Skeletal muscle tissue (tissue), 4 donors: Measurements from ENCODE around the gene SBF2. TPM values are rescaled to one million over a fixed set of nuclear protein-coding genes. Genes with fewer than 3 reads are reported as not detected.

Experiments used
- H3K27ac ChIP-seq: one replicate; pipeline ENCODE4 v1.7.0; 2013; ENCODE audit warnings: mild to moderate bottlenecking, low read depth, low read length, inconsistent platforms
- H3K27me3 ChIP-seq, 3 donors: one replicate each; pipeline ENCODE4 v1.7.0; 2013; ENCODE audit warnings: low read length in 3 of 3; ENCODE audit not compliant: control insufficient read depth in 3 of 3, insufficient read depth in 3 of 3
- H3K36me3 ChIP-seq, 3 donors: one replicate each; pipeline ENCODE4 v1.7.0; 2013; ENCODE audit warnings: low read length in 3 of 3; ENCODE audit not compliant: control insufficient read depth in 3 of 3, insufficient read depth in 3 of 3
- H3K4me1 ChIP-seq, 3 donors: one replicate each; pipeline ENCODE4 v1.7.0; 2013; ENCODE audit warnings: low read length in 3 of 3, mild to moderate bottlenecking in 3 of 3; ENCODE audit not compliant: control insufficient read depth in 3 of 3, insufficient read depth in 3 of 3
- H3K4me3 ChIP-seq, 3 donors: one replicate each; pipeline ENCODE4 v1.7.0; 2013; ENCODE audit warnings: low read length in 3 of 3
- H3K9ac ChIP-seq, 3 donors: one replicate each; pipeline ENCODE4 v1.7.0; 2013; ENCODE audit warnings: low read length in 3 of 3, mild to moderate bottlenecking in 3 of 3, moderate library complexity in 2 of 3, low read depth in 1 of 3
- H3K9me3 ChIP-seq, 3 donors: one replicate each; pipeline ENCODE4 v1.7.0; 2013; ENCODE audit warnings: low read length in 3 of 3; ENCODE audit not compliant: control insufficient read depth in 3 of 3
- total RNA-seq: library from RNA; depleted of rRNA; stranded (reverse); fragments of >200 nt; gene quantifications from one replicate; pipeline ENCODE4 v1.2.3, GENCODE V29; 2014
- donor health status: Osteomylitis.

The SBF2 gene
- total RNA-seq, 1 donor from 2014 or later = 34.4 TPM

DNA sequence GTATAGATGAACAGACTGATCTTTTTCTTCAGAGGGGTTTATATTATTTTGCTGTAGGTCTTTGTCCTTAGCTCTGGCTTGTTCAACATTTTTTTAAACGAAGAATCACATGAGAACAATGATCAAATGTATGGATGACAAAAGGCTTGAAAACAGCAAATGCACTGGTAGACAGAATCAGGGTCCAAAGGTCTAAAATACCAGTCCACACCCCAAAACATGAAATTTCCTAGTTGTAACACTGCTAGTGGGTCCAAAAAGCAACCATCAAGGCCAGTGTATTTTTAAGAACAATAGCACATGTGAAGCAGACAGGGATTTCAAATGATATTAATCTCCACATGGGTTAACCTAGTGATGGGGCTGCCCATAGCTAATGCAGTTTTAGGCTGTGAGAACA, 468.1 kb downstream of the SBF2 start:
- Histone ChIP-seq H3K27me3 (no peaks in the 10 kb centered on the region), H3K9me3 (no peaks in the 10 kb centered on the region), H3K9ac (no peak overlapping the region), H3K4me1 (no peaks in the 10 kb centered on the region), H3K4me3 (no peak overlapping the region), H3K27ac (no peak overlapping the region), H3K36me3 (peaks cover 0 to 10% (median 3%) of the 10 kb centered on the region in 3 donors)

DNA sequence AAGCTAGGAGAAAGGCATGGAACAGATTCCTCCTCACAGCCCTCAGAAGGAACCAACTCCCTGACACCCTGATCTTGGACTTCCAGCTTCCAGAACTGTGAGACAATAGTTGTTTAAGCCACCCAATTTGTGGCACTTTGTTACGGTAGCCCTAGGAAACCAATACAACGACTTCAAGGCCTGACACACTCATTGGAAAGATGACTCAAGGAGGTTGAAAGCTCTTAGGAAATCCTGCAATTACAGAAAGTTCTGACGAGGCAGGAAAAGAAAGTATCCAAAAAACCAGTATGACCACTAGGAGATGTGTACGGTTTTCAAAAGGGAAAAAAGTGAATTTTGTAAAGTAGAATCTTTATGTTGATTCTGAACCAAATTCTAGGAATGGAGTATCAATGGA, 468.7 kb downstream of the SBF2 start:
- Histone ChIP-seq H3K9ac (no peak overlapping the region), H3K4me1 (no peaks in the 10 kb centered on the region), H3K27me3 (no peaks in the 10 kb centered on the region), H3K27ac (no peak overlapping the region), H3K4me3 (no peak overlapping the region), H3K9me3 (no peaks in the 10 kb centered on the region), H3K36me3 (peaks cover 0 to 10% (median 3%) of the 10 kb centered on the region in 3 donors)

DNA sequence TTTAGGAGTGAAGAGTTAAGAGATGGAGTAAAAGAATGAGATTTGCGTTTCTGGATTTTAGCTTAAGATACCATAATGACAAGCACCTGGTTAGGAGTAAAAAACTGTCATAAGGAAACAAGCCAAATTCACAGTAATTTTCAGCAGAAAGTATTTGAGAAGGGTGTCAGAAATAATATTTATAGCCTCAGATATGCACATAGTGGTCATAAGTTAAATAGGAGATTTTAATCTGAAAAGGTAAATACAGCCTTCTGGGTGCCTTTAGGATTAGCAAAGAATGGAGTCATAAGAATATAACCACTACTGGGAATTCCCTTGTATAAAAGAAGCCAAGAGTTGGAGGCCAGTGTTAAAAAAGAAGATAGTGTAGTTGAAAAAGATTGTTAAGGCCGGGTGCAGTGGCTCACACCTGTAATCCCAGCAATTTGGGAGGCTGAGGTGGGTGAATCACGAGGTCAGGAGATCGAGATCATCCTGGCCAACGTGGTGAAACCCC, 470.1 kb downstream of the SBF2 start:
- no peak overlapping the region for H3K4me3 ChIP-seq
- H3K9me3 ChIP-seq = no peaks in the 10 kb centered on the region
- H3K27ac ChIP-seq = no peak overlapping the region
- H3K27me3 ChIP-seq = no peaks in the 10 kb centered on the region
- no peaks in the 10 kb centered on the region for H3K4me1 ChIP-seq
- H3K9ac ChIP-seq = no peak overlapping the region
- H3K36me3 ChIP-seq = peaks cover 0 to 8% (median 3%) of the 10 kb centered on the region in 3 donors

DNA sequence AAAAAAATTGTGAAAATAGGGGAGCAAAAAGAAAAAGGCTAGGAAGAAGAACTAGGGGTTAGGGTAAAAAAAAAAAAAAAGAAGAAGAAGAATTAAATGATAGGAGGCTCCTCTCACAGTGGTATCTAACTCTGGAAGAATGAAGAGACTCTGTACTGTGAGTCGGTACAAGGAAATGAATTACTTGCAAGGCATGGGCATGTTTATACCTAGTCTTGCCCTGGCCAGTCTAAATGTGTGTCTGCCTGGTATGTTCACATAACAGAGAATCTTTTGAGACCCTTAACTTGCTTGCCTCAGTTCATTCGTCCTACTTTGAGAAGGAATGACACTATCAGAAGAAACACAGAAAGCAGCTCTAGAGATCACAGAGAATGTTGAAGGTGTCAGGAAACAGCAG, 470.6 kb downstream of the SBF2 start:
- Histone ChIP-seq H3K9ac (no peak overlapping the region), H3K9me3 (no peaks in the 10 kb centered on the region), H3K4me1 (no peaks in the 10 kb centered on the region), H3K27ac (no peak overlapping the region), H3K27me3 (no peaks in the 10 kb centered on the region), H3K36me3 (peaks cover 0 to 8% (median 1%) of the 10 kb centered on the region in 3 donors), H3K4me3 (no peak overlapping the region)

DNA sequence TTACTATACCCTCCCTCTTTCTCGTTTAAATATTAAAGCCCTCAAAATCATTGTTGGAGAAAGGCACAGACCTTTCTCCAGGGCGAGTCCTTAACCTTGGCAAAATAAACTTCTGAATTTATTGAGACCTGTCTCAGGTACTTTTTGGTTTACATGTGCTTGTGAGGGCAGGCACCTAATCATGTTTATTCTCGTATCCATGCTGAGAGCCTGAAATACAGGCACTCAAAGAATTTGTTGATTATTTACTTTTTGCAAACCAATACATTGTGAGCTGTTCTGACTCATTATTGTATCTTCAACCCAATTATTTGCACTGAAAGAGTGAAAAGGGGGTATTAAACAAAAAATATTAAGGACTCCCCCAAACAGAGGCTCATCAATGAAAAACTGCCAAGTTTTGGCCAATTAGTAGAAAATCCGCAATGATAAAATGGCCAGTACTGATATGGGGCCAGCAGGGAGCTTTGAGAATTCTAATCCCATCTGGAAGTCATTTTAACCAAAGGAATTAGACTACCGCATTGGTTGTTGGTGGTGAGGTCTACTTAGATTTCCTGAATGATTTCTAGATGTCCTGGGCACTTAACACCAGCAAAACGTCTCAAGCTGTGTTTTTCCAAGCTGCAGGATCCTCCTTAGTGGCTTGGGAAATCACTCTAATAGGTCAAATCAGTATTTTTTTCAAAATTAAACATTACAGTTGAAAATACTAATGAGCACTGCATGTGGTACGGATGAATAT, 472.8 kb downstream of the SBF2 start:
- H3K27ac ChIP-seq = no peak overlapping the region
- no peaks in the 10 kb centered on the region for H3K27me3 ChIP-seq
- no peaks in the 10 kb centered on the region for H3K9me3 ChIP-seq
- H3K4me1 ChIP-seq = no peaks in the 10 kb centered on the region
- H3K4me3 ChIP-seq = no peak overlapping the region
- peaks cover 0 to 6% (median 2%) of the 10 kb centered on the region in 3 donors for H3K36me3 ChIP-seq
- no peak overlapping the region for H3K9ac ChIP-seq

DNA sequence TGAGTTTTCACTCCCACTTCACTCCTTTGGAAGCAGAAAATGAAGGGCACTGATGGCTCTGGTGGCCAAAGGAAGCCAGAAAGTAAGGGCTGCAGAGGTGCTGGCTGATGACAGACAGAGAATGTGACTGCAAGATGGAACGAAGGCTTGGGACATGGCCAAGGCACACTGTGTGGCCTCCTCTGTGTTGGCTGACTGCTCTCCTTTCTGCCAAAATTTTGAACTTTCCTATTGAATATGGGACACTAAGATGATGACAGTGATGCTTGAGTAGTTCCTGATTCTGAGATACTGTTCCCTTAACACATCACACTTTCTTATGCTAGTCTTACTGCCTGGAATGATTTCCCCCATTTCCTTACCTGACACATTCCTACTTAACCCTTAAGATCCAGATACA, 473.8 kb downstream of the SBF2 start:
- Histone ChIP-seq H3K27me3 (no peaks in the 10 kb centered on the region), H3K4me3 (no peak overlapping the region), H3K9me3 (no peaks in the 10 kb centered on the region), H3K9ac (no peak overlapping the region), H3K36me3 (peaks cover 0 to 7% (median 4%) of the 10 kb centered on the region in 3 donors), H3K4me1 (peaks cover 0 to 5% (median 0%) of the 10 kb centered on the region in 3 donors), H3K27ac (no peak overlapping the region)

DNA sequence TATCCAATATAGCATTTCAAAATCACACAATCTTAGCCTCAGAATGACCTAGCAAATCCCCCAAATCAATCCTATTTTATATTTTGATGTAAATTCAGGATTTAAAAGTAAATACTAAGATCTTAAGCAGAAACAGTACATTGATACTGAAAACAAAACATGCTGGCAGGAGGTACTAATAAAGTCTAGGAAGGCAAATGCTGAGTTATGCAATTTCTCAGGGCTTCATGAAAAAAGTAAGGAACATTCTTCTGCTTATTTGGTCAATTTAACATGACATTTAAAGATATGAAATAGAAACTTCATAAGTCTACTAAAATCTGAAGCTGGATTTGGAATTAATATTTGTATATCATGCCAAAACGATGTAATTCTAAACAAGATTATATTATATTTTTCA, 476.8 kb downstream of the SBF2 start:
- Histone ChIP-seq H3K36me3 (peaks cover under 1 to 7% (median 6%) of the 10 kb centered on the region in 3 donors), H3K9me3 (no peaks in the 10 kb centered on the region), H3K4me3 (no peak overlapping the region), H3K27ac (no peak overlapping the region), H3K9ac (no peak overlapping the region), H3K4me1 (peaks cover 0 to 5% (median 0%) of the 10 kb centered on the region in 3 donors), H3K27me3 (no peaks in the 10 kb centered on the region)

DNA sequence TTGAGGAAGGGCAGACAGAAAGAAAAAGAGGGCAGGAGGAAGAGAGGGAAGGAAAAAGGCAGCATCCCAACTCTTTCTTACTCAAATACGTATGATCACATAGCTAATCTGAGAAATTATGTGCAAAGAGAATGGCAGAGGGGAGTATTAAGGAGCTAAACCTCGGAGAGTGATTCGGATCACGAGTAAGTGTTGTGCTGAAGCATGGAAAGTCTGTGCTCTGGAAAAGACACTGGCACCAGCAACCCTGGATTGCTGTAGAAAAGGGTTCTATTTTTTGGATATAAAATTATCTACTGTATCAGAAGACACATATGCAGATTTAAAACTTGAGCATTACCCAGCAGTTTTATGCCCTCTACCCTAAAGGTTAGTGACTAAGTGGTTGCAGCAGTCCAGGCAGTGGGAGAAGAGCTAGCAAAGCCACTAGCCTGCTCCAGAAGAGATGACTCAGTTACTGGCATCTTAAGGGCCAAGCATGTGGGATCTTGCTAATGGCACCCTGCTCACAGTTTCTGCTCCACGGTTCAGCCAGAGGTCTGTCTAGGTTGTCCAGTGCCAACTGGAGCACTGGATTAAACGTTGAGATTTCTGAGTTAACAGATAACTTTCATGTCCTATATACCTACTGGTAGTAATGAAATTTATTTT, 478.4 kb downstream of the SBF2 start:
- Histone ChIP-seq H3K36me3 (peaks cover 9 to 14% (median 11%) of the 10 kb centered on the region in 3 donors), H3K4me3 (no peak overlapping the region), H3K9me3 (no peaks in the 10 kb centered on the region), H3K4me1 (peaks cover 0 to 5% (median 0%) of the 10 kb centered on the region in 3 donors), H3K9ac (no peak overlapping the region), H3K27me3 (no peaks in the 10 kb centered on the region), H3K27ac (no peak overlapping the region)

DNA sequence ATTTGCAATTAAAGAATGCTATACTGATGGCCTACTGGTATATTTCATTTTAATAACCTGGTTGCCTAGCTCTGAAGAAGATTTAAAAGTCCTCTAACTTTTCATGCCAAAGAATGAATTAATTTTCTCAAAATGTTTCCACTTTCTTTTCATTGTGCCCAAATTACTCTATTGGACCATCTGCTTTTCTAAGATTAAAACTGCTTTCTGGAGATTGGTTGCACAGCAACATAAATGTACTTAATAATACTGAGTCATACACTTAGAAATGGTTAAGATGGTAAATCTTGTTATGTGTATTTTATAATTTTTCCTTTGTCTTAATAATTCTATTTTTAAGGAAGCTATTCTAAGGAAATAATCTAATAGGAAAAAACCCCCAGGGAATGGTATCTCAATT, 479.9 kb downstream of the SBF2 start:
- peaks cover 9 to 14% (median 11%) of the 10 kb centered on the region in 3 donors for H3K36me3 ChIP-seq

DNA sequence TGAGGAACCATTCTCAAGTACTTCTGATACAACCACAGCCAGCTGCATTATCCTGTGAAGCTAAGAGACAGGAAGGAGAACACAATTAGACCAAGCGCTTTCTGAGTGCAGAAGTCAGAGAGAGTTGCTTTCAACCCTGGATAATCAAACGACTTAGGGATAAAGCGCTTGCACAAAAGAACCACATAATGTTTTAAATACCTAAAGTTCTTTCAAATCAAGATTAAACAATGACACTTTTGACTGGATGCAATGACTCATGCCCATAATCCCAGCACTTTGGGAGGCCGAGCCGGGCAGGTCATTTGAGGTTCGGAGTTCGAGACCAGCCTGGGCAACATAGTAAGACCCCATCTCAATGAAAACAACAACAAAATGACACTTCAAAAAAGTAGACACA, 485.1 kb downstream of the SBF2 start:
- Histone ChIP-seq H3K9me3 (no peaks in the 10 kb centered on the region), H3K36me3 (peaks cover 15 to 36% (median 25%) of the 10 kb centered on the region in 3 donors), H3K27ac (no peak overlapping the region), H3K27me3 (no peaks in the 10 kb centered on the region), H3K9ac (no peak overlapping the region), H3K4me1 (peaks cover 0 to 2% (median under 1%) of the 10 kb centered on the region in 3 donors), H3K4me3 (no peak overlapping the region)

More for the DNA sequence above, 479.9 kb downstream of the SBF2 start:
- H3K4me3 ChIP-seq = no peak overlapping the region
- H3K4me1 ChIP-seq = peaks cover 0 to 5% (median 0%) of the 10 kb centered on the region in 3 donors
- no peak overlapping the region for H3K9ac ChIP-seq
- no peak overlapping the region for H3K27ac ChIP-seq
- no peaks in the 10 kb centered on the region for H3K9me3 ChIP-seq
- no peaks in the 10 kb centered on the region for H3K27me3 ChIP-seq
